WTC11 (cell line): ENCODE measurements around the gene NUP210.

Experiments
- CREB1 ChIP-seq: sonication (generic); formaldehyde crosslinking; IDR thresholded peaks from 2 replicates; pipeline ENCODE4 v1.8.0; 2023; ENCODE audit warnings: mild to moderate bottlenecking, missing genetic modification reagents
- ELF4 ChIP-seq: sonication (generic); formaldehyde crosslinking; IDR thresholded peaks from 2 replicates; pipeline ENCODE4 v1.8.1; 2022; ENCODE audit warnings: low read depth, mild to moderate bottlenecking, moderate library complexity, missing genetic modification reagents
- FOXP1 ChIP-seq: sonication (generic); formaldehyde crosslinking; IDR thresholded peaks from 2 replicates; pipeline ENCODE4 v1.8.0; 2022; ENCODE audit warnings: missing genetic modification reagents, mild to moderate bottlenecking, moderate library complexity, borderline replicate concordance
- FOXP4 ChIP-seq: sonication (generic); formaldehyde crosslinking; IDR thresholded peaks from 2 replicates; pipeline ENCODE4 v1.8.0; 2022; ENCODE audit warnings: mild to moderate bottlenecking, missing genetic modification reagents
- JAZF1 ChIP-seq: fragments of 250-450 bp; sonication (Bioruptor Pico); IDR thresholded peaks from 2 replicates; pipeline ENCODE4 v1.9.0; 2021; ENCODE audit warnings: moderate library complexity, mild to moderate bottlenecking, inconsistent platforms
- JUN ChIP-seq: sonication (generic); formaldehyde crosslinking; IDR thresholded peaks from 2 replicates; pipeline ENCODE4 v1.8.0; 2023; ENCODE audit warnings: mild to moderate bottlenecking, missing genetic modification reagents
- MAX ChIP-seq: sonication (generic); formaldehyde crosslinking; IDR thresholded peaks from 2 replicates; pipeline ENCODE4 v1.8.0; 2022; ENCODE audit warnings: mild to moderate bottlenecking, missing genetic modification reagents
- ZNF121 ChIP-seq: sonication (generic); formaldehyde crosslinking; IDR thresholded peaks from 2 replicates; pipeline ENCODE4 v1.8.0; 2023; ENCODE audit warnings: missing genetic modification reagents
- ZNF416 ChIP-seq: fragments of 250-450 bp; sonication (Bioruptor Pico); IDR thresholded peaks from 2 replicates; pipeline ENCODE4 v1.9.0; 2021; ENCODE audit warnings: mild to moderate bottlenecking, inconsistent platforms
- TF ChIP-seq, protein P1 (sequence below): fragments of 200-600 bp; IDR thresholded peaks from 2 replicates; pipeline ENCODE4 v1.8.0; 2022; ENCODE audit warnings: antibody characterized with exemption
- TF ChIP-seq, protein P2 (sequence below): sonication (generic); formaldehyde crosslinking; IDR thresholded peaks from 2 replicates; pipeline ENCODE4 v1.8.0; 2022; ENCODE audit warnings: missing genetic modification reagents
- TF ChIP-seq, protein P3 (sequence below): sonication (generic); formaldehyde crosslinking; IDR thresholded peaks from 2 replicates; pipeline ENCODE4 v1.8.0; 2022; ENCODE audit warnings: mild to moderate bottlenecking, missing genetic modification reagents
- TF ChIP-seq, protein P4 (sequence below): sonication (generic); formaldehyde crosslinking; IDR thresholded peaks from 2 replicates; pipeline ENCODE4 v1.8.0; 2023; ENCODE audit warnings: missing genetic modification reagents

- TF ChIP-seq, protein P1, sequence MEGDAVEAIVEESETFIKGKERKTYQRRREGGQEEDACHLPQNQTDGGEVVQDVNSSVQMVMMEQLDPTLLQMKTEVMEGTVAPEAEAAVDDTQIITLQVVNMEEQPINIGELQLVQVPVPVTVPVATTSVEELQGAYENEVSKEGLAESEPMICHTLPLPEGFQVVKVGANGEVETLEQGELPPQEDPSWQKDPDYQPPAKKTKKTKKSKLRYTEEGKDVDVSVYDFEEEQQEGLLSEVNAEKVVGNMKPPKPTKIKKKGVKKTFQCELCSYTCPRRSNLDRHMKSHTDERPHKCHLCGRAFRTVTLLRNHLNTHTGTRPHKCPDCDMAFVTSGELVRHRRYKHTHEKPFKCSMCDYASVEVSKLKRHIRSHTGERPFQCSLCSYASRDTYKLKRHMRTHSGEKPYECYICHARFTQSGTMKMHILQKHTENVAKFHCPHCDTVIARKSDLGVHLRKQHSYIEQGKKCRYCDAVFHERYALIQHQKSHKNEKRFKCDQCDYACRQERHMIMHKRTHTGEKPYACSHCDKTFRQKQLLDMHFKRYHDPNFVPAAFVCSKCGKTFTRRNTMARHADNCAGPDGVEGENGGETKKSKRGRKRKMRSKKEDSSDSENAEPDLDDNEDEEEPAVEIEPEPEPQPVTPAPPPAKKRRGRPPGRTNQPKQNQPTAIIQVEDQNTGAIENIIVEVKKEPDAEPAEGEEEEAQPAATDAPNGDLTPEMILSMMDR: no peak
- TF ChIP-seq ELF4 (no peak), ZNF121 (CRISPR knock-in tag) (no peak), JUN (no peak), MAX (CRISPR knock-in tag) (no peak), FOXP4 (CRISPR knock-in tag) (no peak), ZNF416 (CRISPR knock-in tag) (no peak), JAZF1 (CRISPR knock-in tag) (no peak), FOXP1 (CRISPR knock-in tag) (no peak), CREB1 (no peak)
- TF ChIP-seq, protein P2, sequence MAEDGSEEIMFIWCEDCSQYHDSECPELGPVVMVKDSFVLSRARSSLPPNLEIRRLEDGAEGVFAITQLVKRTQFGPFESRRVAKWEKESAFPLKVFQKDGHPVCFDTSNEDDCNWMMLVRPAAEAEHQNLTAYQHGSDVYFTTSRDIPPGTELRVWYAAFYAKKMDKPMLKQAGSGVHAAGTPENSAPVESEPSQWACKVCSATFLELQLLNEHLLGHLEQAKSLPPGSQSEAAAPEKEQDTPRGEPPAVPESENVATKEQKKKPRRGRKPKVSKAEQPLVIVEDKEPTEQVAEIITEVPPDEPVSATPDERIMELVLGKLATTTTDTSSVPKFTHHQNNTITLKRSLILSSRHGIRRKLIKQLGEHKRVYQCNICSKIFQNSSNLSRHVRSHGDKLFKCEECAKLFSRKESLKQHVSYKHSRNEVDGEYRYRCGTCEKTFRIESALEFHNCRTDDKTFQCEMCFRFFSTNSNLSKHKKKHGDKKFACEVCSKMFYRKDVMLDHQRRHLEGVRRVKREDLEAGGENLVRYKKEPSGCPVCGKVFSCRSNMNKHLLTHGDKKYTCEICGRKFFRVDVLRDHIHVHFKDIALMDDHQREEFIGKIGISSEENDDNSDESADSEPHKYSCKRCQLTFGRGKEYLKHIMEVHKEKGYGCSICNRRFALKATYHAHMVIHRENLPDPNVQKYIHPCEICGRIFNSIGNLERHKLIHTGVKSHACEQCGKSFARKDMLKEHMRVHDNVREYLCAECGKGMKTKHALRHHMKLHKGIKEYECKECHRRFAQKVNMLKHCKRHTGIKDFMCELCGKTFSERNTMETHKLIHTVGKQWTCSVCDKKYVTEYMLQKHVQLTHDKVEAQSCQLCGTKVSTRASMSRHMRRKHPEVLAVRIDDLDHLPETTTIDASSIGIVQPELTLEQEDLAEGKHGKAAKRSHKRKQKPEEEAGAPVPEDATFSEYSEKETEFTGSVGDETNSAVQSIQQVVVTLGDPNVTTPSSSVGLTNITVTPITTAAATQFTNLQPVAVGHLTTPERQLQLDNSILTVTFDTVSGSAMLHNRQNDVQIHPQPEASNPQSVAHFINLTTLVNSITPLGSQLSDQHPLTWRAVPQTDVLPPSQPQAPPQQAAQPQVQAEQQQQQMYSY: no peak
- TF ChIP-seq, protein P3, sequence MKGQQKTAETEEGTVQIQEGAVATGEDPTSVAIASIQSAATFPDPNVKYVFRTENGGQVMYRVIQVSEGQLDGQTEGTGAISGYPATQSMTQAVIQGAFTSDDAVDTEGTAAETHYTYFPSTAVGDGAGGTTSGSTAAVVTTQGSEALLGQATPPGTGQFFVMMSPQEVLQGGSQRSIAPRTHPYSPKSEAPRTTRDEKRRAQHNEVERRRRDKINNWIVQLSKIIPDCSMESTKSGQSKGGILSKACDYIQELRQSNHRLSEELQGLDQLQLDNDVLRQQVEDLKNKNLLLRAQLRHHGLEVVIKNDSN (CRISPR knock-in tag): no peak
- TF ChIP-seq, protein P4, sequence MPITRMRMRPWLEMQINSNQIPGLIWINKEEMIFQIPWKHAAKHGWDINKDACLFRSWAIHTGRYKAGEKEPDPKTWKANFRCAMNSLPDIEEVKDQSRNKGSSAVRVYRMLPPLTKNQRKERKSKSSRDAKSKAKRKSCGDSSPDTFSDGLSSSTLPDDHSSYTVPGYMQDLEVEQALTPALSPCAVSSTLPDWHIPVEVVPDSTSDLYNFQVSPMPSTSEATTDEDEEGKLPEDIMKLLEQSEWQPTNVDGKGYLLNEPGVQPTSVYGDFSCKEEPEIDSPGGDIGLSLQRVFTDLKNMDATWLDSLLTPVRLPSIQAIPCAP: no peak
Measured at GRCh38 chr3:13319564-13320220, 100.4 kb downstream of the NUP210 start.
